SK-N-SH (cell line): ENCODE measurements around the gene FANCE. TPM values are rescaled to one million over a fixed set of nuclear protein-coding genes. Genes with fewer than 3 reads are reported as not detected.

Source experiments
- CTCF ChIA-PET: fragments of 300-600, 350-600 bp; formaldehyde crosslinking; extraction: SDS; loops from one replicate; lab custom pipeline; 2021; lab: Yijun Ruan, JAX
- POLR2A ChIA-PET: fragments of 350-600 bp; sonication (Branson Sonifier 250); formaldehyde crosslinking; extraction: SDS; loops from one replicate; lab custom pipeline; 2020; ENCODE audit warnings: antibody characterized with exemption, inconsistent platforms; lab: Yijun Ruan, JAX
- DNase-seq: peaks from one replicate; pipeline ENCODE4 v3.0.0; 2012
- H2AFZ ChIP-seq: fragments of 200-600 bp; sonication (generic); 2 replicates; pipeline ENCODE4 v1.8.1; 2016; ENCODE audit warnings: antibody characterized with exemption, mild to moderate bottlenecking, low read depth
- H3F3A ChIP-seq: fragments of 200-600 bp; sonication (generic); replicated peaks from 2 replicates; pipeline ENCODE3; 2016; ENCODE audit warnings: antibody characterized with exemption, mild to moderate bottlenecking; ENCODE audit not compliant: insufficient read depth
- H3K27ac ChIP-seq, 2 experiments: fragments of 200-500 bp in 1 of 2; fragments of 200-600 bp in 1 of 2; sonication (Bioruptor generic) in 1 of 2; sonication (generic), shearing (Covaris generic) in 1 of 2; 2 replicates each; pipeline versions ENCODE4 v1.5.1 to v1.6.1; 2014 to 2016; ENCODE audit warnings: low read depth in 2 of 2, inconsistent platforms in 1 of 2, low read length in 1 of 2, mild to moderate bottlenecking in 1 of 2, mixed read lengths in 1 of 2
- H3K27me3 ChIP-seq: fragments of 200-600 bp; sonication (generic), shearing (Covaris generic); 2 replicates; pipeline ENCODE4 v1.6.1; 2016; ENCODE audit warnings: mixed run types; ENCODE audit not compliant: insufficient read depth
- H3K36me3 ChIP-seq, 2 experiments: fragments of 200-500 bp in 1 of 2; fragments of 200-600 bp in 1 of 2; sonication (Bioruptor generic) in 1 of 2; sonication (generic) in 1 of 2; replicated peaks in 1 of 2; 2 replicates each; pipeline versions ENCODE3 to v1.5.1; 2014 to 2016; ENCODE audit warnings: low read length in 1 of 2, mild to moderate bottlenecking in 1 of 2; ENCODE audit not compliant: insufficient read depth in 2 of 2, control insufficient read depth in 1 of 2
- H3K4me1 ChIP-seq, 2 experiments: fragments of 200-500 bp in 1 of 2; fragments of 200-600 bp in 1 of 2; sonication (Bioruptor generic) in 1 of 2; sonication (generic), shearing (Covaris generic) in 1 of 2; 2 replicates each; pipeline versions ENCODE4 v1.5.1 to v1.6.1; 2014 to 2016; ENCODE audit warnings: low read depth in 1 of 2, low read length in 1 of 2, mixed run types in 1 of 2; ENCODE audit not compliant: insufficient read depth in 2 of 2, control insufficient read depth in 1 of 2
- H3K4me2 ChIP-seq: fragments of 200-600 bp; sonication (generic), shearing (Covaris generic); 2 replicates; pipeline ENCODE4 v1.6.1; 2017; ENCODE audit warnings: mixed run types
- H3K4me3 ChIP-seq, 2 experiments: fragments of 200-500 bp in 1 of 2; fragments of 200-600 bp in 1 of 2; sonication (Bioruptor generic) in 1 of 2; sonication (generic), shearing (Covaris generic) in 1 of 2; 2 replicates each; pipeline versions ENCODE4 v1.5.1 to v1.8.1; 2014 to 2016; ENCODE audit warnings: low read depth in 2 of 2, inconsistent platforms in 1 of 2, low read length in 1 of 2, mild to moderate bottlenecking in 1 of 2, mixed read lengths in 1 of 2, moderate library complexity in 1 of 2
- H3K79me2 ChIP-seq: fragments of 200-600 bp; sonication (generic); 2 replicates; pipeline ENCODE4 v1.8.1; 2017; ENCODE audit warnings: mild to moderate bottlenecking; ENCODE audit not compliant: insufficient read depth
- H3K9ac ChIP-seq: fragments of 200-600 bp; sonication (generic); 2 replicates; pipeline ENCODE4 v1.6.1; 2017; ENCODE audit warnings: mixed run types
- H3K9me2 ChIP-seq: fragments of 200-600 bp; sonication (generic); 2 replicates; pipeline ENCODE4 v1.6.1; 2017; ENCODE audit warnings: mixed run types
- H3K9me3 ChIP-seq: fragments of 200-600 bp; sonication (generic); 2 replicates; pipeline ENCODE4 v1.6.1; 2017; ENCODE audit warnings: mixed run types, mild to moderate bottlenecking, moderate library complexity
- H4K20me1 ChIP-seq: fragments of 200-600 bp; sonication (generic); 2 replicates; pipeline ENCODE4 v1.6.1; 2017; ENCODE audit warnings: mild to moderate bottlenecking, mixed run types; ENCODE audit not compliant: insufficient read depth
- FOXM1 ChIP-seq: IDR thresholded peaks from 2 replicates; pipeline ENCODE4 v1.4.0; 2012; ENCODE audit warnings: low read depth, mild to moderate bottlenecking
- MEF2A ChIP-seq: IDR thresholded peaks from 2 replicates; pipeline ENCODE4 v1.4.0; 2012; ENCODE audit warnings: low read depth, borderline replicate concordance
- MXI1 ChIP-seq: IDR thresholded peaks from 2 replicates; pipeline ENCODE4 v1.6.1; 2012; ENCODE audit warnings: mild to moderate bottlenecking, low read depth, low read length, improper control_type of control experiment
- RFX5 ChIP-seq: IDR thresholded peaks from 2 replicates; pipeline ENCODE4 v1.6.1; 2012; ENCODE audit warnings: mild to moderate bottlenecking, improper control_type of control experiment, low read length
- WGBS: methylation state at CpG from one replicate; pipeline ENCODE4 v1.1.6; 2017; ENCODE audit warnings: low lambda C conversion rate; 5-methylcytosine and 5-hydroxymethylcytosine counted together
- polyA plus RNA-seq, 3 experiments: library from polyadenylated mRNA; depleted of rRNA; stranded (reverse); fragments of >200 nt; gene quantifications; 2 replicates each; pipeline ENCODE4 v1.2.3, GENCODE V29; 2012
- TF ChIP-seq, protein P1 (sequence below): IDR thresholded peaks from 2 replicates; pipeline ENCODE4 v1.4.0; 2012; ENCODE audit warnings: low read depth
- TF ChIP-seq, protein P2 (sequence below): IDR thresholded peaks from 2 replicates; pipeline ENCODE4 v1.6.1; 2012; ENCODE audit warnings: mild to moderate bottlenecking, low read depth, low read length, moderate library complexity

Gene FANCE
- polyA plus RNA-seq, 1 of the 3 experiments (the other 2 are of a cell fraction) = 5.8 TPM

DNA sequence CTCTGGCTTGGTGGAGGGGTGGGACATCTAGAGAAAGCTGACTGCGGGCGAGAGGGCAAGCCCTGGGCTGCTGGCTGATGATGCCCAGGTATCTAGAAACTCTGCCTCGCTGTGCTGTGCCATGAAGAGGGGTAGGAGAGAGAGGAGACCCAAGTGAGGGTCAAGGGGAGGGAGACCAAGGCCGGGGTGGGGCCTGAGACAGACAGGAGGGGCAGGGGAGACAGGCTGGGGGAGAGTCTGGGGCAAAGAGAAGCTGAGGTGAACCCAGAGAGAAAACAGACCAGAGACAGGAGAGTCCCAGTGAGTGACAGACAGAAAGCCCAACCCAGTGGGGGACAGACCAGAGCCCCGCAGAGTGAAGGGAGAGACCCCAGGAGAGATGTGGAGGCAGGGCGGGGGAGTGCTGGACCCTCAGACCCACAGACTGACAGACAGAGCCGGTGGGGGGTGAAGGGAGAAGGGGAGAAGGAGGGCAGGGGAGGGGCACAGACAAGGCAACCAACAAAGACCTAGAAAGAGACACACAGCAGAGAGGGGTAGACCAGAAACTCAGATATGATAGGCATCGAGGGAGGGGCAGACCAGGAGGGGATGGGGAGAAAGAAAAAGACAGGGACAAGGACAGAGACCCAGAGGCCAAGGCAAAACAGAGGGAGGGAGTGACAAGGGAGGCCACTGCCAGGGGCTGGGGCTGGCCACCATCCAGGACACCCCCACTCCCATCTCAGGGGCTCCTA is 38.9 kb downstream of the FANCE start:
- Histone ChIP-seq H3K27me3 (no peaks in the 10 kb centered on the region), H3K79me2 (peaks cover 35% of the 10 kb centered on the region; the same call in 1 of the 2 replicates), H2AFZ (no peak overlapping the region), H3K4me3 (no peak overlapping the region), H3K36me3 (no peaks in the 10 kb centered on the region), H3K9ac (no peak overlapping the region), H3K9me3 (no peaks in the 10 kb centered on the region), H3K4me2 (no peak overlapping the region), H3K9me2 (no peaks in the 10 kb centered on the region), H3K4me1 (peaks cover 22 to 57% of the 10 kb centered on the region in 2 experiments; a peak in 2 of 4 replicates), H3F3A (peaks cover 2% of the 10 kb centered on the region), H4K20me1 (peaks cover 21% of the 10 kb centered on the region; the same call in 1 of the 2 replicates), H3K27ac (no peak overlapping the region)
- DNase-seq = no peak
- CTCF ChIA-PET = interaction anchor here (1.0 to 1.2 kb wide), 2 partner anchors 18 to 41 kb away, joined by 3 to 5 read pairs; no protein-coding TSS in a partner anchor
- WGBS = 79% methylated on average over 8 of the region's 8 CpGs
- TF ChIP-seq MEF2A (no peak), RFX5 (no peak)
- TF ChIP-seq, protein P1, sequence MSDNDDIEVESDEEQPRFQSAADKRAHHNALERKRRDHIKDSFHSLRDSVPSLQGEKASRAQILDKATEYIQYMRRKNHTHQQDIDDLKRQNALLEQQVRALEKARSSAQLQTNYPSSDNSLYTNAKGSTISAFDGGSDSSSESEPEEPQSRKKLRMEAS = no peak
- TF ChIP-seq, protein P2, sequence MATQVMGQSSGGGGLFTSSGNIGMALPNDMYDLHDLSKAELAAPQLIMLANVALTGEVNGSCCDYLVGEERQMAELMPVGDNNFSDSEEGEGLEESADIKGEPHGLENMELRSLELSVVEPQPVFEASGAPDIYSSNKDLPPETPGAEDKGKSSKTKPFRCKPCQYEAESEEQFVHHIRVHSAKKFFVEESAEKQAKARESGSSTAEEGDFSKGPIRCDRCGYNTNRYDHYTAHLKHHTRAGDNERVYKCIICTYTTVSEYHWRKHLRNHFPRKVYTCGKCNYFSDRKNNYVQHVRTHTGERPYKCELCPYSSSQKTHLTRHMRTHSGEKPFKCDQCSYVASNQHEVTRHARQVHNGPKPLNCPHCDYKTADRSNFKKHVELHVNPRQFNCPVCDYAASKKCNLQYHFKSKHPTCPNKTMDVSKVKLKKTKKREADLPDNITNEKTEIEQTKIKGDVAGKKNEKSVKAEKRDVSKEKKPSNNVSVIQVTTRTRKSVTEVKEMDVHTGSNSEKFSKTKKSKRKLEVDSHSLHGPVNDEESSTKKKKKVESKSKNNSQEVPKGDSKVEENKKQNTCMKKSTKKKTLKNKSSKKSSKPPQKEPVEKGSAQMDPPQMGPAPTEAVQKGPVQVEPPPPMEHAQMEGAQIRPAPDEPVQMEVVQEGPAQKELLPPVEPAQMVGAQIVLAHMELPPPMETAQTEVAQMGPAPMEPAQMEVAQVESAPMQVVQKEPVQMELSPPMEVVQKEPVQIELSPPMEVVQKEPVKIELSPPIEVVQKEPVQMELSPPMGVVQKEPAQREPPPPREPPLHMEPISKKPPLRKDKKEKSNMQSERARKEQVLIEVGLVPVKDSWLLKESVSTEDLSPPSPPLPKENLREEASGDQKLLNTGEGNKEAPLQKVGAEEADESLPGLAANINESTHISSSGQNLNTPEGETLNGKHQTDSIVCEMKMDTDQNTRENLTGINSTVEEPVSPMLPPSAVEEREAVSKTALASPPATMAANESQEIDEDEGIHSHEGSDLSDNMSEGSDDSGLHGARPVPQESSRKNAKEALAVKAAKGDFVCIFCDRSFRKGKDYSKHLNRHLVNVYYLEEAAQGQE = no peak
- POLR2A ChIA-PET = interaction anchor here (1.1 to 1.4 kb wide), 3 partner anchors 13 to 20 kb away, joined by 4 to 7 read pairs (median 6); no protein-coding TSS in a partner anchor

DNA sequence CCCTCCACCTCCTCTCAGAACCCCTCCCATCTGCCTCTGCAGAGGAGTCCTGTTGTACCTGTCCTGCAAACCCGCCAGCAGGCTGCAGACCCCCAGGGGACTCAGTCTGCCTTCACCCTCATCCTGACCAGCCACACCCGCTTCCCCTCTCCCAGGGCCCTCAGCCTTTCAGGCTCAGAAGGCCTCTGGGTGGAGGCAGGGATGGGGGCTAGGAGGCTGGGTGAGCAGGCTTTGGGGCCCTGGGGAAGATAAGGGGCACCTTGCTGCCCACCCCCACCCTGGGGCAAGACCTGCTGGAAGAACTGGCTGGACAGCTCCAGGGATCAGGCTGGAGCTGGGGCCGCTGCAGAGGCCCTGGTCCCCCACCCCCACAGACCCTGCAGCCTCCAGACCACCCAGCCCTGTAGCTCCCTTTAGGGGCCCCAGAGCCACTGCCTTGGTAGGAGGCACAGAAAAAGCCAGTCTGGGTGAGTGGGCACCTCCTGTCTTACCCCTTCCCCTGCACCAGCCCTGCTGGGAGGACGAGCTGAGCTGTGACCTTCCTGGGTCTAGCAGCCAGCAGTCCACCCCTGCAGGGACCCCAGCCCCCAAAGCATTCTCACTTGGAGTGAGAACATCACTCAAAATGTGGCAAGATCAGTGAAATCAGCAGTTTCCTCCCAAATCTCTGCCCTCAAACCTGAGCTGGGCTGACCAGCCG is 39.6 kb downstream of the FANCE start:
- DNase-seq = peak; percentile 51
- Histone ChIP-seq H3K4me3 (no peak overlapping the region), H3K4me1 (peaks cover 22 to 58% of the 10 kb centered on the region in 2 experiments; a peak in 2 of 4 replicates), H3F3A (peaks cover 2% of the 10 kb centered on the region), H3K9me2 (no peaks in the 10 kb centered on the region), H3K79me2 (peaks cover 35% of the 10 kb centered on the region; the same call in 1 of the 2 replicates), H3K36me3 (no peaks in the 10 kb centered on the region), H4K20me1 (peaks cover 21% of the 10 kb centered on the region; the same call in 1 of the 2 replicates), H3K27ac (peak overlapping the region in 1 of 2 experiments; percentile 22; a peak in 1 of 4 replicates), H2AFZ (no peak overlapping the region), H3K4me2 (no peak overlapping the region), H3K9me3 (no peaks in the 10 kb centered on the region), H3K9ac (no peak overlapping the region), H3K27me3 (no peaks in the 10 kb centered on the region)
- ChIA-PET CTCF (interaction anchor here (0.6 to 1.4 kb wide), 5 partner anchors 19 to 246 kb away, joined by 3 to 5 read pairs (median 3); no protein-coding TSS in a partner anchor), POLR2A (interaction anchor here (0.9 to 1.4 kb wide), 4 partner anchors 14 to 21 kb away, joined by 4 to 8 read pairs (median 6); no protein-coding TSS in a partner anchor)
- TF ChIP-seq MXI1 (no peak), FOXM1 (no peak)
- 78% methylated on average over 3 of the region's 5 CpGs for WGBS
